Neural progenitor cell (in vitro differentiated cells): ENCODE results near the gene PAX7. TPM values are rescaled to one million over a fixed set of nuclear protein-coding genes. Genes with fewer than 3 reads are reported as not detected.

ENCODE experiments used
- DNase-seq: peaks from one replicate; pipeline ENCODE4 v3.0.0-alpha.2; 2016; ENCODE audit warnings: low spot score
- H2AFZ ChIP-seq: fragments of 200-600 bp; sonication (generic); replicated peaks from 2 replicates; pipeline ENCODE4 v1.6.1; 2016; ENCODE audit warnings: antibody characterized with exemption
- H3F3A ChIP-seq: fragments of 200-600 bp; sonication (generic); 2 replicates; pipeline ENCODE4 v1.6.1; 2016; ENCODE audit warnings: antibody characterized with exemption, low read depth
- H3K27ac ChIP-seq: fragments of 200-600 bp; sonication (generic); 2 replicates; pipeline ENCODE4 v1.5.1; 2016; ENCODE audit warnings: mild to moderate bottlenecking
- H3K27me3 ChIP-seq: fragments of 200-600 bp; sonication (generic); 2 replicates; pipeline ENCODE4 v1.6.1; 2016; ENCODE audit warnings: mild to moderate bottlenecking, moderate library complexity
- H3K36me3 ChIP-seq: fragments of 200-600 bp; sonication (generic); 2 replicates; pipeline ENCODE4 v1.5.1; 2016
- H3K4me1 ChIP-seq: fragments of 200-600 bp; sonication (generic); 2 replicates; pipeline ENCODE4 v1.6.1; 2016; ENCODE audit warnings: mixed run types
- H3K4me2 ChIP-seq: fragments of 200-600 bp; sonication (generic); 2 replicates; pipeline ENCODE4 v1.6.1; 2016
- H3K4me3 ChIP-seq: fragments of 200-600 bp; sonication (generic); 2 replicates; pipeline ENCODE4 v1.5.1; 2016
- H3K79me2 ChIP-seq: fragments of 200-600 bp; sonication (generic); 2 replicates; pipeline ENCODE4 v1.6.1; 2016; ENCODE audit warnings: low read depth
- H3K9ac ChIP-seq: fragments of 200-600 bp; sonication (generic); 2 replicates; pipeline ENCODE4 v1.6.1; 2016
- H3K9me3 ChIP-seq: fragments of 200-600 bp; sonication (generic); 2 replicates; pipeline ENCODE4 v1.5.1; 2016; ENCODE audit warnings: low read depth
- H4K20me1 ChIP-seq: fragments of 200-600 bp; sonication (generic); 2 replicates; pipeline ENCODE4 v1.6.1; 2016; ENCODE audit warnings: low read depth
- H3K27ac Mint-ChIP-seq: 3 replicates; pipeline ENCODE4 v1.8.0; 2021; ENCODE audit warnings: mixed read lengths
- H3K27me3 Mint-ChIP-seq: 2 replicates; pipeline ENCODE4 v1.8.0; 2022; ENCODE audit warnings: low read depth, mild to moderate bottlenecking, inconsistent platforms, moderate library complexity, mixed read lengths; ENCODE audit not compliant: insufficient read depth
- H3K36me3 Mint-ChIP-seq: 3 replicates; pipeline ENCODE4 v1.8.0; 2021; ENCODE audit warnings: mixed read lengths
- H3K4me1 Mint-ChIP-seq: 3 replicates; pipeline ENCODE4 v1.8.0; 2021; ENCODE audit warnings: mixed read lengths
- H3K4me3 Mint-ChIP-seq: 3 replicates; pipeline ENCODE4 v1.8.0; 2021; ENCODE audit warnings: mild to moderate bottlenecking, moderate library complexity, mixed read lengths
- H3K9me3 Mint-ChIP-seq: 3 replicates; pipeline ENCODE4 v1.8.0; 2020; ENCODE audit warnings: mixed read lengths
- CTCF ChIP-seq: fragments of 200-600 bp; sonication (generic); IDR thresholded peaks from 2 replicates; pipeline ENCODE4 v1.5.1; 2017; ENCODE audit warnings: antibody characterized with exemption, mild to moderate bottlenecking
- EZH2 ChIP-seq: fragments of 200-600 bp; sonication (generic); IDR thresholded peaks from 2 replicates; pipeline ENCODE4 v1.6.1; 2017; ENCODE audit warnings: antibody characterized with exemption, mild to moderate bottlenecking, moderate library complexity
- EZH2phosphoT487 ChIP-seq: fragments of 200-600 bp; sonication (generic); IDR thresholded peaks from 2 replicates; pipeline ENCODE4 v1.6.1; 2017; ENCODE audit warnings: antibody characterized with exemption
- total RNA-seq: library from RNA; depleted of rRNA; stranded (reverse); fragments of >200 nt; gene quantifications from 2 replicates; pipeline ENCODE4 v1.2.3, GENCODE V29; 2015; ENCODE audit warnings: low replicate concordance

Gene PAX7
- total RNA-seq, 1 donor from 2014 or later: 0.06 TPM

DNA sequence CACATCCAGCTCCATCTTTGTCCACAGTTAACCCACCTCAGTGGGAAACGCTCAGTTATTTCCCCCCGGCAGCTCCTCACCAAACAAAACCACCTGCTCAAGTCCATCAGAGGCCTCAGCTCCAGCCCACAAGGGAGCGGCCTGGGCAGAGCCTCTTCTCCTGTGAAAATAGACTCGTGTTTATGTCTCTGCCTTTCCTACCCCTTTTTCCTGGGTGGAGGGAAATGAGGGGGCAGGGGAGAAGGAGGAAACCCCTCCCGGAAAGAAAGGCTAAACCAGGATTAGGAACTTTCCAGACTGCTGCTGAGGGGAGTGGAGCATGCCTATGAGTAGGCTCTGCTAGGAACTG, 81.6 kb downstream of the PAX7 start:
- no peak for DNase-seq
- H3K36me3 ChIP-seq: no peaks in the 10 kb centered on the region
- H3K27ac Mint-ChIP-seq: no peak overlapping the region
- no peaks in the 10 kb centered on the region for H3K36me3 Mint-ChIP-seq
- no peaks in the 10 kb centered on the region for H3K79me2 ChIP-seq
- H3F3A ChIP-seq: peaks cover 18% of the 10 kb centered on the region
- H3K4me1 ChIP-seq: peaks cover 11% of the 10 kb centered on the region
- H3K4me2 ChIP-seq: no peak overlapping the region
- no peak overlapping the region for H3K4me3 ChIP-seq
- no peak overlapping the region for H3K4me3 Mint-ChIP-seq
- H3K4me1 Mint-ChIP-seq: peaks cover 16% of the 10 kb centered on the region
- no peak overlapping the region for H3K27ac ChIP-seq
- no peaks in the 10 kb centered on the region for H3K9me3 ChIP-seq
- H4K20me1 ChIP-seq: peaks cover 17% of the 10 kb centered on the region
- H2AFZ ChIP-seq: no peak overlapping the region
- no peaks in the 10 kb centered on the region for H3K9me3 Mint-ChIP-seq
- H3K9ac ChIP-seq: no peak overlapping the region
- no peak for TF ChIP-seq EZH2phosphoT487
- TF ChIP-seq EZH2: no peak
- TF ChIP-seq CTCF: no peak
- peaks cover 10% of the 10 kb centered on the region for H3K27me3 Mint-ChIP-seq
- H3K27me3 ChIP-seq: peaks cover 92% of the 10 kb centered on the region

DNA sequence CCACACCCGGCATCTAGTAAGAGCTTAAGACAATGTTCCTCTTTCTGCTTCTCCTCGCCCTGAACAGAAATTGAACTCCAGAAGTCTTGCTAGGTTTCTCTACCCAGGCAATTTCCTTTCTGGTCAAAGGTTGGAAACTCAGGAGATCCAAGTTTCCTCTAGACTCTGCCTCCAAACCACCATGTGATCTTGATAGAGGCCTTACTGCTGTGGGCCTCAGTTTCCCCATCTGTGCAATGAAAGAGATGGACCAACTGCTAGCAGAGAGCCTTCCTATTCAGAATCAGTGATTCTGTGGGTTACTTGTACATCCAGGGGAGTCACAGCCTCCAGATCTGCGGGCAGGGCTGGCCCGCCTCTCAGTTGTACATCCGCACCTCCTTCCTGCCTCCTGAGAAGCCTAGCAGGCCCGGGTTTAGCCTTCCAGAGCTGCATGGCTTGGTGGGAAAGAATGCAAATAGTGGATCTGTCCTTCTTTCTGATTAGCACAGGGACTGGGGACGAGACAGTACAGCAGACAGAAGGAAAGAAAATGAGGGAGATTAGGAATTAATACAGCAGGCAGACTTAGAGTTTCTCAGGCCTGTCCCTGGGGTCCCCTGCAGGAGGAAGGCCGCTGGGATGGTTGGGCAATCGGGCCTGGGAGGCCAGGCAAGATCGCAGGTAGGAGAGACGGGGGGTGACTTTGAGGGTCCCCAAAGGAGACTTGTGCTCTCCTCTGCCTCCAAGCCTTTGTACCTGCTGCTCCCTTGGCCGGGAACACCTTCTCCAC, 83.9 kb downstream of the PAX7 start:
- Histone ChIP-seq H3K27me3 (peaks cover 98% of the 10 kb centered on the region), H3K4me2 (no peak overlapping the region), H3K36me3 (no peaks in the 10 kb centered on the region), H3K4me3 (no peak overlapping the region), H3K9ac (no peak overlapping the region), H2AFZ (no peak overlapping the region), H3F3A (peaks cover 5% of the 10 kb centered on the region), H4K20me1 (peaks cover 13% of the 10 kb centered on the region), H3K27ac (no peak overlapping the region), H3K4me1 (peaks cover 13% of the 10 kb centered on the region), H3K79me2 (no peaks in the 10 kb centered on the region), H3K9me3 (no peaks in the 10 kb centered on the region)
- H3K4me3 Mint-ChIP-seq: no peak overlapping the region
- peaks cover 23% of the 10 kb centered on the region for H3K27me3 Mint-ChIP-seq
- H3K4me1 Mint-ChIP-seq: peaks cover 15% of the 10 kb centered on the region
- H3K36me3 Mint-ChIP-seq: no peaks in the 10 kb centered on the region
- no peaks in the 10 kb centered on the region for H3K9me3 Mint-ChIP-seq
- TF ChIP-seq EZH2: no peak
- no peak for TF ChIP-seq CTCF
- no peak for TF ChIP-seq EZH2phosphoT487
- DNase-seq: no peak
- H3K27ac Mint-ChIP-seq: peak overlapping the region; percentile 19

DNA sequence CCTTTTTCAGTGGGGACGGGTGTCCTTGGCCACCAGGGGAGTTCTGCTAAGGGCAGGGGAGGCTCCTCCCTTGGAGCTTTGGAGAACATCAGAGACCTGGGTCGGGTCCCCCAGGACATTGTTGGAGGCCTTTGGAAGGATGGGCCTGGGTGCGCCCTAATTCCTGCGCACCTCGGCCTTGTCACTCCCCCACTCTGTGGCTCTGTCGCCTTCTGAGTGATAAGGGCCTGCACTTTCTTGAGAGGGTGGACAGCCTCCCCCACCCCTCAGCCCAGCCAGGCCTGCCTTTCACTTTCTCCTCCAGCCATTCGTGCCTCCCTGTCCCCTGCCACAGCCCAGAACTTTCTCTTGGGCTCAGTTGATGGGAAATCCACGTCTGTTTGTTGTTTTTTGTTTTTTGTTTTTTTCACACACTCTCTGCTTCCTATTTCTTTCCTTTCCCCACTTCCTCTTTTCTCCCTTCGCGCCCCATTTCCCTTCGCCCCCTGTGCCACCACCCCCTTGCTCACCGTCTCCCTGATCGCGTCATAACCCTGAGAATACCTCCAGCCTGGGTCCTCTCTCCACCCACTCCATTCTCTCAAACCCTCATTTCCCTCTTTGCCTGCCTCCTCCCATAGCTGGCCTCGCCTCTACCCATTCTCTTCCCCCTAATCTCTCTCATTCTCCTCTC, 85.6 kb downstream of the PAX7 start:
- H3K27me3 Mint-ChIP-seq: peaks cover 26% of the 10 kb centered on the region
- no peak for DNase-seq
- Histone ChIP-seq H3K9ac (no peak overlapping the region), H3F3A (peaks cover 5% of the 10 kb centered on the region), H3K4me1 (peaks cover 13% of the 10 kb centered on the region), H3K79me2 (no peaks in the 10 kb centered on the region), H2AFZ (peak overlapping the region; percentile 70), H3K4me2 (peak overlapping the region; percentile 88), H3K27me3 (peaks cover 98% of the 10 kb centered on the region), H3K36me3 (no peaks in the 10 kb centered on the region), H3K27ac (no peak overlapping the region), H3K9me3 (no peaks in the 10 kb centered on the region), H3K4me3 (peak overlapping the region; percentile 63), H4K20me1 (peaks cover 13% of the 10 kb centered on the region)
- peaks cover 12% of the 10 kb centered on the region for H3K4me1 Mint-ChIP-seq
- TF ChIP-seq EZH2: no peak
- TF ChIP-seq CTCF: no peak
- TF ChIP-seq EZH2phosphoT487: no peak
- no peaks in the 10 kb centered on the region for H3K36me3 Mint-ChIP-seq
- no peaks in the 10 kb centered on the region for H3K9me3 Mint-ChIP-seq
- peak overlapping the region; percentile 84 for H3K4me3 Mint-ChIP-seq
- no peak overlapping the region for H3K27ac Mint-ChIP-seq
